IMR-90 (cell line): ENCODE data around the gene NDUFV2. TPM values are rescaled to one million over a fixed set of nuclear protein-coding genes. Genes with fewer than 3 reads are reported as not detected.

Source experiments
- ATAC-seq: fragments of 200-7000 bp; cut with Tn5 transposase; 2 replicates; pipeline ENCODE4 v1.9.1; 2020; ENCODE audit warnings: low read depth, mild to moderate bottlenecking, moderate library complexity
- BruUV-seq: library from RNA; stranded (reverse); fragments of 400-500 nt; replicated peaks from 2 replicates; lab custom pipeline; 2021; lab: Mats Ljungman, UMichigan
- CTCF ChIA-PET: fragments of 300-600 bp; formaldehyde crosslinking; extraction: SDS; loops from one replicate; lab custom pipeline; 2021; ENCODE audit warnings: antibody characterized with exemption; lab: Yijun Ruan, JAX
- POLR2A ChIA-PET: fragments of 300-600 bp; sonication (Branson Sonifier 250); formaldehyde crosslinking; loops from one replicate; lab custom pipeline; 2022; ENCODE audit warnings: antibody characterized with exemption; ENCODE audit not compliant: unreplicated experiment; lab: Charles Lee
- DNase-seq: peaks from one replicate; pipeline ENCODE4 v3.0.0; 2013
- H2AFZ ChIP-seq: replicated peaks from 2 replicates; pipeline ENCODE3; 2013; ENCODE audit warnings: low read length, mild to moderate bottlenecking; ENCODE audit not compliant: poor library complexity
- H2AK5ac ChIP-seq: 2 replicates; pipeline ENCODE4 v1.6.1; 2013; ENCODE audit warnings: low read depth, low read length, inconsistent platforms
- H2AK9ac ChIP-seq: replicated peaks from 2 replicates; pipeline ENCODE3; 2013; ENCODE audit warnings: mild to moderate bottlenecking, low read depth, low read length, moderate library complexity; ENCODE audit not compliant: poor library complexity
- H2BK120ac ChIP-seq: 2 replicates; pipeline ENCODE4 v1.6.1; 2013; ENCODE audit warnings: low read depth, low read length, inconsistent platforms
- H2BK15ac ChIP-seq: 3 replicates; pipeline ENCODE4 v1.6.1; 2013; ENCODE audit warnings: low read depth, low read length, inconsistent platforms
- H2BK20ac ChIP-seq: 2 replicates; pipeline ENCODE4 v1.6.1; 2013; ENCODE audit warnings: low read depth, mild to moderate bottlenecking, inconsistent platforms, low read length, moderate library complexity
- H2BK5ac ChIP-seq: 2 replicates; pipeline ENCODE4 v1.6.1; 2013; ENCODE audit warnings: mild to moderate bottlenecking, low read depth, low read length, inconsistent platforms; ENCODE audit not compliant: poor library complexity, severe bottlenecking
- H3K14ac ChIP-seq: replicated peaks from 2 replicates; pipeline ENCODE4 v1.6.1; 2013; ENCODE audit warnings: low read depth, low read length, inconsistent platforms
- H3K18ac ChIP-seq: 2 replicates; pipeline ENCODE4 v1.6.1; 2013; ENCODE audit warnings: low read depth, low read length, control low read depth
- H3K23ac ChIP-seq: 2 replicates; pipeline ENCODE4 v1.6.1; 2013; ENCODE audit warnings: low read depth, low read length, inconsistent platforms
- H3K27ac ChIP-seq: 2 replicates; pipeline ENCODE4 v1.5.1; 2013; ENCODE audit warnings: mild to moderate bottlenecking, control low read depth, low read length; ENCODE audit not compliant: insufficient read depth
- H3K27me3 ChIP-seq: 2 replicates; pipeline ENCODE4 v1.6.1; 2013; ENCODE audit warnings: low read length; ENCODE audit not compliant: control insufficient read depth, insufficient read depth
- H3K36me3 ChIP-seq: 2 replicates; pipeline ENCODE4 v1.6.1; 2013; ENCODE audit warnings: low read length, mixed read lengths; ENCODE audit not compliant: control insufficient read depth, insufficient read depth
- H3K4ac ChIP-seq: 2 replicates; pipeline ENCODE4 v1.6.1; 2013; ENCODE audit warnings: low read depth, low read length, inconsistent platforms
- H3K4me1 ChIP-seq: 2 replicates; pipeline ENCODE4 v1.6.1; 2013; ENCODE audit warnings: low read length, mixed read lengths; ENCODE audit not compliant: control insufficient read depth, insufficient read depth
- H3K4me2 ChIP-seq: 2 replicates; pipeline ENCODE4 v1.6.1; 2013; ENCODE audit warnings: low read depth, mild to moderate bottlenecking, control low read depth, low read length, moderate library complexity
- H3K4me3 ChIP-seq: 2 replicates; pipeline ENCODE4 v1.5.1; 2013; ENCODE audit warnings: low read depth, mild to moderate bottlenecking, control low read depth, low read length, moderate library complexity; ENCODE audit not compliant: insufficient read depth
- H3K56ac ChIP-seq: 2 replicates; pipeline ENCODE4 v1.6.1; 2013; ENCODE audit warnings: low read length, inconsistent platforms; ENCODE audit not compliant: insufficient read depth; ENCODE audit errors: extremely low read depth
- H3K79me1 ChIP-seq, 2 experiments: 2 replicates each; pipeline ENCODE4 v1.6.1; 2013; ENCODE audit warnings: low read length in 2 of 2, inconsistent platforms in 1 of 2, low read depth in 1 of 2
- H3K9ac ChIP-seq: 2 replicates; pipeline ENCODE4 v1.6.1; 2013; ENCODE audit warnings: low read depth, low read length, control low read depth
- H3K9me1 ChIP-seq: 2 replicates; pipeline ENCODE4 v1.6.1; 2013; ENCODE audit warnings: low read length, inconsistent platforms; ENCODE audit not compliant: insufficient read depth
- H3K9me3 ChIP-seq: 2 replicates; pipeline ENCODE4 v1.6.1; 2013; ENCODE audit warnings: low read length; ENCODE audit not compliant: control insufficient read depth, insufficient read depth
- H4K20me1 ChIP-seq: 2 replicates; pipeline ENCODE4 v1.6.1; 2013; ENCODE audit warnings: low read length, inconsistent platforms; ENCODE audit not compliant: insufficient read depth
- H4K5ac ChIP-seq: 2 replicates; pipeline ENCODE4 v1.6.1; 2013; ENCODE audit warnings: mild to moderate bottlenecking, low read depth, low read length, control low read depth
- H4K8ac ChIP-seq, 2 experiments: 2 replicates each; pipeline ENCODE4 v1.6.1; 2013; ENCODE audit warnings: low read depth in 2 of 2, low read length in 2 of 2, control low read depth in 1 of 2, inconsistent platforms in 1 of 2
- H4K91ac ChIP-seq: 2 replicates; pipeline ENCODE4 v1.6.1; 2013; ENCODE audit warnings: low read depth, low read length, inconsistent platforms; ENCODE audit not compliant: insufficient read depth
- CEBPB ChIP-seq: IDR thresholded peaks from 2 replicates; pipeline ENCODE4 v1.6.1; 2012; ENCODE audit warnings: low read depth, low read length, improper control_type of control experiment
- ELK1 ChIP-seq: fragments of 150-350 bp; IDR thresholded peaks from 2 replicates; pipeline ENCODE4 v1.6.1; 2016; ENCODE audit warnings: low read depth, mild to moderate bottlenecking, low read length, moderate library complexity, borderline replicate concordance
- WGBS, 2 experiments: methylation state at CpG; one replicate each; pipeline versions ENCODE4 v1.1.5 to v1.1.7; 2013; ENCODE audit warnings: missing lambda C conversion rate in 2 of 2; ENCODE audit not compliant: insufficient read length in 1 of 2; ENCODE audit errors: extremely low coverage in 2 of 2; 5-methylcytosine and 5-hydroxymethylcytosine counted together
- dilution Hi-C: fragments of 300-500 bp; cut with HindIII; formaldehyde crosslinking; loops from one replicate; pipeline ENCODE4 v1.14.3; 2018; ENCODE audit warnings: low sequenced_read_pairs; ENCODE audit not compliant: unreplicated experiment
- in situ Hi-C: fragments of 300-500 bp; cut with MboI; formaldehyde crosslinking; loops from 3 replicates; pipeline ENCODE4 v1.14.3; 2019; ENCODE audit warnings: low sequenced_read_pairs, inconsistent platforms, mixed read lengths
- intact Hi-C: fragments of 100-400 bp; cut with micrococcal nuclease; formaldehyde crosslinking; loops from 2 replicates; pipeline ENCODE4 v1.10.0; 2022
- polyA plus RNA-seq, 3 experiments: library from polyadenylated mRNA; depleted of rRNA; stranded (reverse); fragments of >200 nt; gene quantifications; 2 replicates each; pipeline ENCODE4 v1.2.3, GENCODE V29; 2012; ENCODE audit warnings: low replicate concordance in 1 of 3
- total RNA-seq: library from RNA; depleted of rRNA; stranded (reverse); fragments of >200 nt; gene quantifications from 2 replicates; pipeline ENCODE4 v1.2.3, GENCODE V29; 2012

NDUFV2 gene
- total and polyA plus RNA-seq, 2 of the 4 experiments (the other 2 are of a cell fraction), result 106 to 126 TPM

GRCh38 chr18:9132628-9133027, 30.1 kb downstream of the NDUFV2 start:
- no TSS peak for BruUV-seq
- POLR2A ChIA-PET, result no interaction called here
- no peak overlapping the region for H3K18ac ChIP-seq
- peaks cover 17 to 31% of the 10 kb centered on the region in 2 experiments for H3K79me1 ChIP-seq
- no peak overlapping the region for H2BK15ac ChIP-seq
- H3K56ac ChIP-seq, result no peak overlapping the region
- ATAC-seq (no peak), DNase-seq (no peak)
- no peaks in the 10 kb centered on the region for H3K27me3 ChIP-seq
- no peak overlapping the region for H2BK20ac ChIP-seq
- no peak overlapping the region for H2AK9ac ChIP-seq
- H4K91ac ChIP-seq, result no peak overlapping the region
- no CpG with 5 or more reads among the region's 4 CpGs for WGBS, 2 experiments
- H3K4me3 ChIP-seq, result no peak overlapping the region
- H4K20me1 ChIP-seq, result peaks cover 6% of the 10 kb centered on the region
- dilution Hi-C loops, result no loop called here
- H2BK5ac ChIP-seq, result no peak overlapping the region
- no peak overlapping the region for H3K14ac ChIP-seq
- H2AK5ac ChIP-seq, result no peak overlapping the region
- peaks cover 24% of the 10 kb centered on the region for H3K36me3 ChIP-seq
- H4K5ac ChIP-seq, result no peak overlapping the region
- H4K8ac ChIP-seq, result no peak overlapping the region
- H3K9me3 ChIP-seq, result no peaks in the 10 kb centered on the region
- in situ Hi-C loops, result loop anchor here (10.0 kb wide), 1 partner anchor 458 kb away; no protein-coding TSS in a partner anchor
- H3K27ac ChIP-seq, result no peak overlapping the region
- H3K4me1 ChIP-seq, result peaks cover 5% of the 10 kb centered on the region
- CTCF ChIA-PET, result no interaction called here
- intact Hi-C loops, result no loop called here
- H3K4me2 ChIP-seq, result no peak overlapping the region
- H3K9ac ChIP-seq, result no peak overlapping the region
- peak; percentile 21; the same call in 1 of the 2 replicates for TF ChIP-seq CEBPB
- no peak for TF ChIP-seq ELK1
- no peak overlapping the region for H2BK120ac ChIP-seq
- H2AFZ ChIP-seq, result no peak overlapping the region
- H3K23ac ChIP-seq, result no peak overlapping the region
- no peaks in the 10 kb centered on the region; the same call in 1 of the 2 replicates for H3K9me1 ChIP-seq
- no peak overlapping the region for H3K4ac ChIP-seq
